K562 (cell line): Measurements from ENCODE around the gene MAPK1IP1L. TPM values are rescaled to one million over a fixed set of nuclear protein-coding genes. Genes with fewer than 3 reads are reported as not detected.

ENCODE experiments used
- AFF1 ChIP-seq, 2 experiments: fragments of 450-650 bp; IDR thresholded peaks; 2 replicates each; pipeline ENCODE4 v1.6.1; 2018; ENCODE audit warnings: mild to moderate bottlenecking in 2 of 2, low read depth in 1 of 2; ENCODE audit not compliant: partially characterized antibody in 2 of 2
- ELF2 ChIP-seq: fragments of 250-450 bp; sonication (Bioruptor Pico); IDR thresholded peaks from 2 replicates; pipeline ENCODE4 v1.5.0; 2021; ENCODE audit warnings: mild to moderate bottlenecking
- EP400 ChIP-seq: fragments of 450-650 bp; IDR thresholded peaks from 2 replicates; pipeline ENCODE4 v1.6.1; 2017; ENCODE audit warnings: antibody characterized with exemption, mild to moderate bottlenecking, moderate library complexity
- MTA1 ChIP-seq: fragments of 450-650 bp; IDR thresholded peaks from 2 replicates; pipeline ENCODE4 v1.6.1; 2017; ENCODE audit warnings: borderline replicate concordance
- NR0B1 ChIP-seq: fragments of 450-650 bp; IDR thresholded peaks from one replicate; pipeline ENCODE4 v1.6.1; 2018; ENCODE audit warnings: mild to moderate bottlenecking, moderate library complexity; ENCODE audit not compliant: partially characterized antibody
- RBM14 ChIP-seq: fragments of 200-400 bp; formaldehyde crosslinking; IDR thresholded peaks from 2 replicates; pipeline ENCODE4 v1.6.1; 2018; ENCODE audit warnings: low read depth, mild to moderate bottlenecking, low read length, moderate library complexity, borderline replicate concordance; ENCODE audit not compliant: insufficient read depth
- SMC3 ChIP-seq: conservative IDR thresholded peaks from 2 replicates; pipeline ENCODE4 v1.6.1; 2011; ENCODE audit warnings: low read depth, low read length, improper control_type of control experiment; ENCODE audit not compliant: insufficient read depth
- SNRNP70 ChIP-seq: fragments of 200-400 bp; formaldehyde crosslinking; optimal IDR thresholded peaks from 2 replicates; pipeline ENCODE3; 2017; ENCODE audit warnings: low read depth, low read length
- SPI1 ChIP-seq: IDR thresholded peaks from 2 replicates; pipeline ENCODE4 v1.6.1; 2011; ENCODE audit warnings: low read depth, low read length, control low read depth, borderline replicate concordance
- THRB ChIP-seq: fragments of 450-650 bp; formaldehyde crosslinking; conservative IDR thresholded peaks from 2 replicates; pipeline ENCODE4 v1.4.0; 2022; ENCODE audit warnings: mild to moderate bottlenecking, missing genetic modification characterization
- TSHZ1 ChIP-seq: fragments of 250-450 bp; sonication (Bioruptor Pico); IDR thresholded peaks from 2 replicates; pipeline ENCODE4 v1.4.0; 2020; ENCODE audit warnings: mild to moderate bottlenecking, moderate library complexity
- ZFP1 ChIP-seq: fragments of 450-650 bp; formaldehyde crosslinking; IDR thresholded peaks from 2 replicates; pipeline ENCODE4 v1.4.0; 2020; ENCODE audit warnings: mild to moderate bottlenecking, mixed read lengths
- ZNF133 ChIP-seq: fragments of 250-450 bp; sonication (Bioruptor Pico); IDR thresholded peaks from 2 replicates; pipeline ENCODE4 v1.4.0; 2020; ENCODE audit warnings: mild to moderate bottlenecking
- ZNF277 ChIP-seq: fragments of 250-450 bp; sonication (Bioruptor Pico); IDR thresholded peaks from 2 replicates; pipeline ENCODE4 v1.8.0; 2022; ENCODE audit warnings: inconsistent platforms, mild to moderate bottlenecking, moderate library complexity, borderline replicate concordance
- ZNF384 ChIP-seq: IDR thresholded peaks from 2 replicates; pipeline ENCODE4 v1.6.1; 2012; ENCODE audit warnings: low read depth, low read length, improper control_type of control experiment
- ZNF830 ChIP-seq: fragments of 250-450 bp; sonication (Bioruptor Pico); IDR thresholded peaks from 2 replicates; pipeline ENCODE4 v1.5.0; 2021; ENCODE audit warnings: mild to moderate bottlenecking
- polyA plus RNA-seq, 8 experiments: library from polyadenylated mRNA; depleted of rRNA in 4 of 8; stranded (reverse) in 5 of 8; unstranded in 3 of 8; fragments of >200 nt; fragmentation: Nextera tagmentation in 2 of 8; fragmentation: Illumina TruSeq in 1 of 8; extraction: Ambion mirVana in 2 of 8; extraction: Trizol in 1 of 8; gene quantifications; 2 replicates each; pipeline versions ENCODE4 v1.2.1 to v1.2.3, GENCODE V29; 2011 to 2014; ENCODE audit warnings: inconsistent platforms in 1 of 8, missing spikeins in 1 of 8
- total RNA-seq, 7 experiments: library from RNA; depleted of rRNA in 6 of 7; stranded (reverse); fragments of >200 nt in 6 of 7; fragmentation: Illumina TruSeq in 2 of 7; extraction: Trizol in 2 of 7; gene quantifications; 2 replicates each; pipeline versions ENCODE4 v1.2.1 to v1.2.3, GENCODE V29; 2011 to 2021; ENCODE audit warnings: low replicate concordance in 1 of 7

Gene MAPK1IP1L
- total and polyA plus RNA-seq, 9 of the 15 experiments (the other 6 are each of a cell fraction or from before 2014, with no cell fraction given) = 32.7 to 99.4 (median 49.8) TPM

- TF ChIP-seq AFF1 (IDR thresholded peaks at IDR 0.05; ENCODE audit: low read depth in 1 of 2, partially characterized antibody in 2 of 2) (peak in 1 of 2 experiments; percentile 16), EP400 (peak; percentile 49), SNRNP70 (no peak), THRB (CRISPR knock-in tag) (no peak), TSHZ1 (CRISPR knock-in tag) (no peak), NR0B1 (no peak), ELF2 (no peak), SPI1 (no peak), ZNF277 (CRISPR knock-in tag) (no peak), RBM14 (no peak), SMC3 (no peak), ZNF384 (no peak), ZNF830 (CRISPR knock-in tag) (no peak), ZNF133 (CRISPR knock-in tag) (no peak), ZFP1 (CRISPR knock-in tag) (no peak), MTA1 (0 out of 2 replicates have a peak, but pooled peaks have one; percentile 34)
Measured at GRCh38 chr14:55103005-55103640, 51.7 kb downstream of the MAPK1IP1L start (continued).
